HL-60 (cell line): ENCODE data around the gene PPARGC1A.

Source experiments
- CTCF ChIP-seq: IDR thresholded peaks from one replicate; pipeline ENCODE4 v1.5.1; 2011; ENCODE audit warnings: low read length, control low read depth, inconsistent platforms; ENCODE audit not compliant: insufficient read depth
- GABPA ChIP-seq: IDR thresholded peaks from 2 replicates; pipeline ENCODE4 v1.6.1; 2012; ENCODE audit warnings: low read depth
- POLR2AphosphoS5 ChIP-seq: IDR thresholded peaks from 2 replicates; pipeline ENCODE4 v1.6.1; 2012; ENCODE audit warnings: low read depth

GRCh38 chr4:23874536-23874901 is 15.3 kb downstream of the PPARGC1A start:
- TF ChIP-seq CTCF, result no peak
- TF ChIP-seq POLR2AphosphoS5, result no peak
- no peak for TF ChIP-seq GABPA
